ENCODE data around the gene RAD51B.

DNA sequence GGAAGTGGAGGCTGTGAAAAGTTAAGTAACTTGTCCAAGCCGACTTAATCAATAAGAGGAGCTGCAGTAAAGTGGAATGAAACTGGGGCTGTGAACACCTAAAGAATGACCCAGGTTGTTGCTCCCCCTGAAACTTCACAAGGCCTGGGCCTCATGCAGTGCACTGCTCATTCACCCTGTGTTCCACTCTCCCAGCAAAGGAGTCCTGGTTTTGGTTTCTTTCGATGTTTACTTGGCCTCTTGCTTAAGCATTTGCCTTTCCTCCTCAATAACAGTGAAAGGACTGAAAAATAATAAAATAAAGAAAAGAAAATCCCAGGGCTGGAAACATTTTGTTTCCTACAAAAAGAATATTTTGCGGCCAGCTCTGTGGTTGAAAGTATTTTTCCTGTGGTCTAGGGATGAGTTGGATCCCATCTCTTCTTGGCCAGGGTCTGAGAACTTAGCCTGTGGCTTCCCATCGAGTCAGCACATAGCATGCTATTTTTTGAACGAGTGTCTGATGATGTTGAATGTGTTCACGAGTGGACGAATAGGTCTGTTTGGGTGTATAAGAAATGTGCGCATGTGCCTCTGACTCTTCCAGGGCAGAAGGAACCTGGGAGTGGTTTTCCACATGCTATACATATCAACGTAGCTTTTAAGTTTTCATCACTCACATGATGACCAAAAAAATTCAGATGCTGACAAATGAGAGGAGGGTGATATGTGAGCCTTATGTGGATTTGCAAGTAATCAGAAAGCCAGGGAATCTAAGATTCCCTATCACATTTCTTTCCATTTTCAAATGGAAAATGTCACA lies 623.5 kb downstream of the RAD51B start:
- TF ChIP-seq SIN3A (IDR thresholded peaks at IDR 0.05; ENCODE audit: borderline replicate concordance, insufficient read depth, low read depth, low read length): no peak
- TF ChIP-seq, protein P1, sequence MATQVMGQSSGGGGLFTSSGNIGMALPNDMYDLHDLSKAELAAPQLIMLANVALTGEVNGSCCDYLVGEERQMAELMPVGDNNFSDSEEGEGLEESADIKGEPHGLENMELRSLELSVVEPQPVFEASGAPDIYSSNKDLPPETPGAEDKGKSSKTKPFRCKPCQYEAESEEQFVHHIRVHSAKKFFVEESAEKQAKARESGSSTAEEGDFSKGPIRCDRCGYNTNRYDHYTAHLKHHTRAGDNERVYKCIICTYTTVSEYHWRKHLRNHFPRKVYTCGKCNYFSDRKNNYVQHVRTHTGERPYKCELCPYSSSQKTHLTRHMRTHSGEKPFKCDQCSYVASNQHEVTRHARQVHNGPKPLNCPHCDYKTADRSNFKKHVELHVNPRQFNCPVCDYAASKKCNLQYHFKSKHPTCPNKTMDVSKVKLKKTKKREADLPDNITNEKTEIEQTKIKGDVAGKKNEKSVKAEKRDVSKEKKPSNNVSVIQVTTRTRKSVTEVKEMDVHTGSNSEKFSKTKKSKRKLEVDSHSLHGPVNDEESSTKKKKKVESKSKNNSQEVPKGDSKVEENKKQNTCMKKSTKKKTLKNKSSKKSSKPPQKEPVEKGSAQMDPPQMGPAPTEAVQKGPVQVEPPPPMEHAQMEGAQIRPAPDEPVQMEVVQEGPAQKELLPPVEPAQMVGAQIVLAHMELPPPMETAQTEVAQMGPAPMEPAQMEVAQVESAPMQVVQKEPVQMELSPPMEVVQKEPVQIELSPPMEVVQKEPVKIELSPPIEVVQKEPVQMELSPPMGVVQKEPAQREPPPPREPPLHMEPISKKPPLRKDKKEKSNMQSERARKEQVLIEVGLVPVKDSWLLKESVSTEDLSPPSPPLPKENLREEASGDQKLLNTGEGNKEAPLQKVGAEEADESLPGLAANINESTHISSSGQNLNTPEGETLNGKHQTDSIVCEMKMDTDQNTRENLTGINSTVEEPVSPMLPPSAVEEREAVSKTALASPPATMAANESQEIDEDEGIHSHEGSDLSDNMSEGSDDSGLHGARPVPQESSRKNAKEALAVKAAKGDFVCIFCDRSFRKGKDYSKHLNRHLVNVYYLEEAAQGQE (IDR thresholded peaks at IDR 0.05; ENCODE audit: insufficient read depth in 1 of 2, low read depth in 2 of 2, low read length in 1 of 2): no peak
